SU-DHL-6 (cell line): Measurements from ENCODE around the gene SLC35G6.

Source experiments
- H2AFZ ChIP-seq: fragments of 200-600 bp; sonication (generic); 2 replicates; pipeline ENCODE4 v1.6.1; 2014; ENCODE audit warnings: low read depth, mild to moderate bottlenecking, moderate library complexity, mixed read lengths, antibody characterized with exemption, low read length; ENCODE audit not compliant: severe bottlenecking
- H3F3A ChIP-seq: fragments of 200-600 bp; shearing (Covaris generic); 2 replicates; pipeline ENCODE4 v1.6.0; 2016; ENCODE audit warnings: antibody characterized with exemption, mild to moderate bottlenecking; ENCODE audit not compliant: insufficient read depth
- H3K27ac ChIP-seq: fragments of 200-600 bp; sonication (generic); 2 replicates; pipeline ENCODE4 v1.5.1; 2016; ENCODE audit warnings: low read depth, mild to moderate bottlenecking, low read length, moderate library complexity, mixed read lengths
- H3K27me3 ChIP-seq: fragments of 200-600 bp; sonication (generic), shearing (Covaris generic); 2 replicates; pipeline ENCODE4 v1.6.0; 2014; ENCODE audit warnings: mild to moderate bottlenecking, low read length
- H3K36me3 ChIP-seq: fragments of 200-600 bp; sonication (generic); 2 replicates; pipeline ENCODE4 v1.6.1; 2014; ENCODE audit warnings: mild to moderate bottlenecking, low read length, mixed read lengths
- H3K4me2 ChIP-seq: fragments of 300-600, 200-600 bp; shearing (Covaris generic), sonication (generic); 2 replicates; pipeline ENCODE4 v1.6.0; 2014; ENCODE audit warnings: low read length, low read depth, mild to moderate bottlenecking; ENCODE audit not compliant: poor library complexity, severe bottlenecking
- H3K4me3 ChIP-seq: fragments of 200-600 bp; sonication (generic); 2 replicates; pipeline ENCODE4 v1.5.1; 2014; ENCODE audit warnings: antibody characterized with exemption, low read length, mild to moderate bottlenecking, mixed read lengths; ENCODE audit not compliant: insufficient read depth, poor library complexity, severe bottlenecking
- H3K79me2 ChIP-seq: fragments of 200-600 bp; sonication (generic); 2 replicates; pipeline ENCODE4 v1.6.1; 2014; ENCODE audit warnings: mild to moderate bottlenecking, low read length, moderate library complexity; ENCODE audit not compliant: insufficient read depth
- H3K9ac ChIP-seq: fragments of 200-600 bp; sonication (generic); 2 replicates; pipeline ENCODE4 v1.7.0; 2014; ENCODE audit warnings: mild to moderate bottlenecking, low read length
- H3K9me2 ChIP-seq: fragments of 200-600 bp; sonication (generic); replicated peaks from 2 replicates; pipeline ENCODE4 v1.6.1; 2014; ENCODE audit warnings: low read length; ENCODE audit not compliant: insufficient read depth
- H3K9me3 ChIP-seq: fragments of 200-600 bp; sonication (generic); 2 replicates; pipeline ENCODE4 v1.6.1; 2014; ENCODE audit warnings: low read length, mixed read lengths; ENCODE audit not compliant: insufficient read depth
- H4K20me1 ChIP-seq: fragments of 200-600 bp; sonication (generic); 2 replicates; pipeline ENCODE4 v1.6.1; 2014; ENCODE audit warnings: low read depth, mild to moderate bottlenecking, antibody characterized with exemption, low read length, moderate library complexity, mixed read lengths
- CTCF ChIP-seq: fragments of 200-600 bp; sonication (generic); IDR thresholded peaks from one replicate; pipeline ENCODE4 v1.5.1; 2017; ENCODE audit warnings: antibody characterized with exemption, mild to moderate bottlenecking, low read length, moderate library complexity; ENCODE audit not compliant: insufficient read depth, poor library complexity, severe bottlenecking
- EZH2phosphoT487 ChIP-seq: fragments of 200-600 bp; sonication (generic), shearing (Covaris generic); conservative IDR thresholded peaks from 2 replicates; pipeline ENCODE4 v1.6.1; 2018; ENCODE audit warnings: mild to moderate bottlenecking, antibody characterized with exemption, low read length, moderate library complexity, mixed read lengths

The SLC35G6 gene

DNA sequence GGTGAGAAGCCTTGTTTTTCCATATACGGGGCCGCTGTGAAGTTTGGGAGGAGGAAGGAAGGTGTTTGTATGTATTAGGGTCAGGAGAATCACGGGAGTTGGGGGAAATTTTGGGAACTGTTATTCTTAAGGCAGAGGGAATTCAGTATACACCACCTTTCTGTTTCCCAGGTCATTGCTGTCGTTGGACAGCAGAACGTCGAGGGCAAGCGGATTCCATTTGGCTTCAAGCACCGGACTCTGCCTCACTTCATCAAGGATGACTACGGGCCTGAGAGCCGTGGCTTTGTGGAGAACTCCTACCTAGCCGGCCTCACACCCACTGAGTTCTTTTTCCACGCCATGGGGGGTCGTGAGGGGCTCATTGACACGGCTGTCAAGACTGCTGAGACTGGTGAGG is 20.5 kb downstream of the SLC35G6 start:
- no peaks in the 10 kb centered on the region for H3K27me3 ChIP-seq
- H3K9me3 ChIP-seq, result no peaks in the 10 kb centered on the region
- H3K9me2 ChIP-seq, result no peaks in the 10 kb centered on the region
- H3K36me3 ChIP-seq, result peaks cover 16% of the 10 kb centered on the region
- no peak overlapping the region for H3K4me3 ChIP-seq
- no peak overlapping the region for H3K4me2 ChIP-seq
- 0 out of 2 replicates have a peak, but pooled peaks cover 5% of the 10 kb centered on the region for H3F3A ChIP-seq
- no peak overlapping the region for H3K9ac ChIP-seq
- H3K27ac ChIP-seq, result no peak overlapping the region
- TF ChIP-seq EZH2phosphoT487, result no peak
- TF ChIP-seq CTCF, result no peak
- no peak overlapping the region for H2AFZ ChIP-seq
- no peaks in the 10 kb centered on the region for H4K20me1 ChIP-seq
- no peaks in the 10 kb centered on the region for H3K79me2 ChIP-seq

GRCh38 chr17:7502171-7502847 is 21.1 kb downstream of the SLC35G6 start:
- Histone ChIP-seq H3K79me2 (no peaks in the 10 kb centered on the region), H3K9me3 (no peaks in the 10 kb centered on the region), H3K27ac (no peak overlapping the region), H3K9me2 (no peaks in the 10 kb centered on the region), H3K9ac (no peak overlapping the region), H3F3A (0 out of 2 replicates have a peak, but pooled peaks cover 5% of the 10 kb centered on the region), H3K36me3 (peaks cover 16% of the 10 kb centered on the region), H3K27me3 (no peaks in the 10 kb centered on the region), H4K20me1 (no peaks in the 10 kb centered on the region), H2AFZ (no peak overlapping the region), H3K4me3 (no peak overlapping the region), H3K4me2 (no peak overlapping the region)
- TF ChIP-seq EZH2phosphoT487 (no peak), CTCF (no peak)

GRCh38 chr17:7502987-7503386 is 21.7 kb downstream of the SLC35G6 start:
- H3K79me2 ChIP-seq, result no peaks in the 10 kb centered on the region
- no peak overlapping the region for H2AFZ ChIP-seq
- H3K9me3 ChIP-seq, result no peaks in the 10 kb centered on the region
- H3K9me2 ChIP-seq, result no peaks in the 10 kb centered on the region
- H4K20me1 ChIP-seq, result no peaks in the 10 kb centered on the region
- no peak overlapping the region for H3K4me2 ChIP-seq
- H3K4me3 ChIP-seq, result no peak overlapping the region
- no peak overlapping the region for H3K27ac ChIP-seq
- H3K27me3 ChIP-seq, result no peaks in the 10 kb centered on the region
- TF ChIP-seq CTCF, result no peak
- no peak for TF ChIP-seq EZH2phosphoT487
- H3K9ac ChIP-seq, result no peak overlapping the region
- H3K36me3 ChIP-seq, result peaks cover 16% of the 10 kb centered on the region
- 0 out of 2 replicates have a peak, but pooled peaks cover 5% of the 10 kb centered on the region for H3F3A ChIP-seq
